ENCODE results near the gene RNF130.

GRCh38 chr5:180118391-180118791 is 46.8 kb upstream of the RNF130 start:
- TF ChIP-seq CTCF (IDR thresholded peaks at IDR 0.05; ENCODE audit: low read length) (no peak), EZH2 (IDR thresholded peaks at IDR 0.05; ENCODE audit: borderline replicate concordance, low read length) (no peak)

All from OCI-LY1 (cell line).